Osteoblast (primary cell): ENCODE measurements around the gene LIMA1. TPM values are rescaled to one million over a fixed set of nuclear protein-coding genes. Genes with fewer than 3 reads are reported as not detected.
A peak's percentile ranks its signal among the peaks of the same experiment; 100 is the strongest.

Experiments used
- DNase-seq: peaks from one replicate; pipeline ENCODE4 v3.0.0; 2011; ENCODE audit warnings: low spot score, mixed read lengths; ENCODE audit not compliant: insufficient read length; ENCODE audit errors: missing footprints
- H2AFZ ChIP-seq: 2 replicates; pipeline ENCODE4 v1.6.0; 2011; ENCODE audit warnings: mild to moderate bottlenecking, low read length
- H3K27ac ChIP-seq: 2 replicates; pipeline ENCODE4 v1.5.1; 2011; ENCODE audit warnings: mild to moderate bottlenecking, low read depth, low read length, moderate library complexity
- H3K27me3 ChIP-seq: 2 replicates; pipeline ENCODE4 v1.6.0; 2012; ENCODE audit warnings: mild to moderate bottlenecking, control low read depth, inconsistent platforms, low read length, moderate library complexity; ENCODE audit not compliant: insufficient read depth
- H3K36me3 ChIP-seq: 2 replicates; pipeline ENCODE4 v1.5.1; 2011; ENCODE audit warnings: mild to moderate bottlenecking, low read length, control low read depth, moderate library complexity; ENCODE audit not compliant: insufficient read depth
- H3K4me1 ChIP-seq: 2 replicates; pipeline ENCODE4 v1.5.1; 2011; ENCODE audit warnings: mild to moderate bottlenecking, low read length, control low read depth, moderate library complexity; ENCODE audit not compliant: insufficient read depth
- H3K4me2 ChIP-seq: 2 replicates; pipeline ENCODE4 v1.6.0; 2011; ENCODE audit warnings: mild to moderate bottlenecking, low read length; ENCODE audit not compliant: insufficient read depth
- H3K4me3 ChIP-seq: fragments of 200-600 bp; sonication (generic); 3 replicates; pipeline ENCODE4 v1.5.1; 2012; ENCODE audit warnings: mild to moderate bottlenecking, low read length, inconsistent platforms; ENCODE audit not compliant: insufficient read depth
- H3K79me2 ChIP-seq: 2 replicates; pipeline ENCODE4 v1.6.0; 2012; ENCODE audit warnings: mild to moderate bottlenecking, low read length, control low read depth, inconsistent platforms; ENCODE audit not compliant: insufficient read depth
- H3K9me3 ChIP-seq: 2 replicates; pipeline ENCODE4 v1.5.1; 2011; ENCODE audit warnings: low read depth, low read length, control low read depth
- H4K20me1 ChIP-seq: 2 replicates; pipeline ENCODE4 v1.6.0; 2012; ENCODE audit warnings: mild to moderate bottlenecking, low read length, control low read depth; ENCODE audit not compliant: insufficient read depth
- total RNA-seq: library from RNA; depleted of rRNA; stranded (reverse); fragments of >200 nt; gene quantifications from 2 replicates; pipeline ENCODE4 v1.2.3, GENCODE V29; 2012
- TF ChIP-seq, protein P1 (sequence below): IDR thresholded peaks from 2 replicates; pipeline ENCODE4 v1.5.1; 2011; ENCODE audit warnings: mild to moderate bottlenecking, low read depth, low read length, moderate library complexity; ENCODE audit errors: extremely low read depth

LIMA1 gene
- total RNA-seq, 1 donor, result 433 TPM

DNA sequence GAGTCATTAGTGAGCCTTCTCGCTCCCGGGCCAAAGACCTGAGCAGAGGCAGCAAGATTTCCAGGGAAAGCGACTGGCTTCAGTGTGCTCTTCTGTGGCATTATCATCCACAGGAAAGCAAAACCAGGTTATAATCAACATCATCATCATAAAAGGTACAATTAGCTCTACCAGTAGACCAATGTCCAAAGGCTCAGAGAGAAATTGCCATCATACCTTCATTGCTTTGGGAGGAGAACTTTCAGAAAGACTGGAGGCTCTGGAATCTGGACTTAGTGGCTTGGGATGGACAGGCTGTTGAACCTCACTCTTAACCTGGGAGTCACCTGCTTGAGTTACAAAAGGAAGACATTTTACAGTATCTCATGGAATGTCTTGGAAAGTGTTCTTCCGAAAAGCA is 91.1 kb downstream of the LIMA1 start:
- H3K4me3 ChIP-seq, result no peak overlapping the region
- H3K36me3 ChIP-seq, result peaks cover 64% of the 10 kb centered on the region
- peaks cover 53% of the 10 kb centered on the region for H3K4me1 ChIP-seq
- H3K27ac ChIP-seq, result peak overlapping the region; percentile 77
- DNase-seq, result no peak
- no peak overlapping the region for H2AFZ ChIP-seq
- H3K9me3 ChIP-seq, result no peaks in the 10 kb centered on the region
- no peaks in the 10 kb centered on the region for H3K27me3 ChIP-seq
- H4K20me1 ChIP-seq, result no peaks in the 10 kb centered on the region
- TF ChIP-seq, protein P1, sequence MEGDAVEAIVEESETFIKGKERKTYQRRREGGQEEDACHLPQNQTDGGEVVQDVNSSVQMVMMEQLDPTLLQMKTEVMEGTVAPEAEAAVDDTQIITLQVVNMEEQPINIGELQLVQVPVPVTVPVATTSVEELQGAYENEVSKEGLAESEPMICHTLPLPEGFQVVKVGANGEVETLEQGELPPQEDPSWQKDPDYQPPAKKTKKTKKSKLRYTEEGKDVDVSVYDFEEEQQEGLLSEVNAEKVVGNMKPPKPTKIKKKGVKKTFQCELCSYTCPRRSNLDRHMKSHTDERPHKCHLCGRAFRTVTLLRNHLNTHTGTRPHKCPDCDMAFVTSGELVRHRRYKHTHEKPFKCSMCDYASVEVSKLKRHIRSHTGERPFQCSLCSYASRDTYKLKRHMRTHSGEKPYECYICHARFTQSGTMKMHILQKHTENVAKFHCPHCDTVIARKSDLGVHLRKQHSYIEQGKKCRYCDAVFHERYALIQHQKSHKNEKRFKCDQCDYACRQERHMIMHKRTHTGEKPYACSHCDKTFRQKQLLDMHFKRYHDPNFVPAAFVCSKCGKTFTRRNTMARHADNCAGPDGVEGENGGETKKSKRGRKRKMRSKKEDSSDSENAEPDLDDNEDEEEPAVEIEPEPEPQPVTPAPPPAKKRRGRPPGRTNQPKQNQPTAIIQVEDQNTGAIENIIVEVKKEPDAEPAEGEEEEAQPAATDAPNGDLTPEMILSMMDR, result no peak
- H3K4me2 ChIP-seq, result no peak overlapping the region
- peaks cover 36% of the 10 kb centered on the region for H3K79me2 ChIP-seq

DNA sequence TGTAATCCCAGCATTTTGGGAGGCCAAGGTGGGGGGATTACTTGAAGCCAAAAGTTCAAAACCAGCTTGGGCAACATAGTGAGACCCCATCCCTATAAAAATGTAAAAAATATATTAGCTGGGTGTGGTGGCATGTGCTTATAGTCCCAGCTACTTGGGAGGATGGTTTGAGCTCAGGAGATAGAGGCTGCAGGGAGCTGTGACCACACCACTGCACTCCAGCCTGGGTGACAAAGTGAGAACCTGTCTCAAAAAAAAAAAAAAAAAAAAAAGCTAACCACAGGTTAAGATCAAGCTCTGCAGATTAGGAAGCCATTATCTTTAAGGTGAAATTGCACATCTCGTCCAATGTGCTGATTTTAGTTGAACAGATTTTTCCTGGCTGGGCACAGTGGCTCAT is 92.5 kb downstream of the LIMA1 start:
- Histone ChIP-seq H3K79me2 (peaks cover 26% of the 10 kb centered on the region), H3K4me1 (peaks cover 53% of the 10 kb centered on the region), H3K4me2 (no peak overlapping the region), H4K20me1 (no peaks in the 10 kb centered on the region), H3K27me3 (no peaks in the 10 kb centered on the region), H3K9me3 (no peaks in the 10 kb centered on the region), H2AFZ (no peak overlapping the region), H3K36me3 (peaks cover 50% of the 10 kb centered on the region), H3K4me3 (no peak overlapping the region), H3K27ac (peak overlapping the region; percentile 4)
- DNase-seq, result no peak
- TF ChIP-seq, protein P1, result no peak

DNA sequence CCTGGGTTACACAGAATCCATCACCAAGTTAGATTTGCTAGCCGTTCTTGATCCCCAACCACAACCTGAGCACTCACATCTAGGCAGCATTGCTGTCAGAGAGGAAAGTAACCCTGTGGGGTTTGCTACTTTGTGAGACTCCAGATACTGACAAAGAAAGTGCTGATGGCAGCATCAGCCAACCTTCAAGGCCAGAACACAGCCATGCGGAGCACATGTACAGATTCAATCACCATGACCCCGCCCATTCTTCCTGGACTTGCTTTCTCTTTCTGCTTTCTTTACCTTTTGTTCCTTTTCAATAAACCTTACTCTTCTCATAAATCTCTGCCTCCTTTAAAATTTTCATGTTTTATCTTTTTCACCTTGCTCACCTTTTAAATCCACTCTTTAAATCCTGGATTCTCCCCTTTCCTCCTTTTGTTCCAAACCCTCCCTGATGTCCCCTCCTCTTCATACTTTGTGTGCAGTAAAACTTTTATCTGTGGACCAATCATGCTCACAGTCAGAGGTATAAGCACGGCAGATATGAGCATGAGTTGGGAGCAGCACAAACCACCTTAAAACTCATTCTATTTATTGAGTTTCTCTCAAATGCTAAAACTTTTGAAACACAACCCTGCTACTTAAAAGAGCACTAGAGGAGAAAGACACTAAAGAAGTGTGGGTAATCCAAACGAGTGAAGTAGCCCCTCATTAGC is 94.3 kb downstream of the LIMA1 start:
- Histone ChIP-seq H3K4me1 (peaks cover 66% of the 10 kb centered on the region), H3K4me2 (no peak overlapping the region), H2AFZ (no peak overlapping the region), H3K4me3 (no peak overlapping the region), H3K36me3 (peaks cover 50% of the 10 kb centered on the region), H3K79me2 (peaks cover 40% of the 10 kb centered on the region), H3K9me3 (no peaks in the 10 kb centered on the region), H4K20me1 (no peaks in the 10 kb centered on the region), H3K27me3 (no peaks in the 10 kb centered on the region), H3K27ac (peak overlapping the region; percentile 97)
- TF ChIP-seq, protein P1, result no peak
- DNase-seq, result no peak

DNA sequence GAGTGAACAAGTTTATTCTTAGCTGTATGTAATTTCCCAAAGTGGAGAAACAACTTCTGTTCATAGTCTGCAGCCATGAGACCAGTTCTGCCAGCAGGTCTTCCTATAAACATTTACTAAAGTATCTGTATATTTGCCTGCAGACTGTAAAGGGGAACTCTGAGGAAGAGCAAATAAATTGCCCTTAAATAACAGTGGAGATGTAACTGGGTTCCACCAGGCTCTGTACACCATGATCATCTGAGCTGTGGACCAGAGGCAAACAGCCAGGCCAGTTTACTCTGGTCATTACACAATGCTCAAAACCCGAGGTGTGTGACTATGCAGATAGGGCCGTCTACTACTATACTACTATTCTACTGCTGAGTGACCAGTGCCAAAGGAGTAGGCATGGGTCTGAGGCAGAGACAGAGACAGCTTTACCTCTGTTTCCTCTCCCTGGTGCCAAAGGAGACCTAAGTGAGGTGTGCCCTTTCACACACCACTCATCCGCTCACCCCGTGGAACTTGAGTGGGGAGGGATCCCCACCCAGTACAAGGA is 95.0 kb downstream of the LIMA1 start:
- peak overlapping the region; percentile 97 for H3K27ac ChIP-seq
- H4K20me1 ChIP-seq, result no peaks in the 10 kb centered on the region
- DNase-seq, result peak; percentile 69
- H3K9me3 ChIP-seq, result no peaks in the 10 kb centered on the region
- H3K79me2 ChIP-seq, result peaks cover 44% of the 10 kb centered on the region
- no peak overlapping the region for H2AFZ ChIP-seq
- no peak overlapping the region for H3K4me2 ChIP-seq
- H3K36me3 ChIP-seq, result peaks cover 57% of the 10 kb centered on the region
- H3K4me3 ChIP-seq, result no peak overlapping the region
- TF ChIP-seq, protein P1, result no peak
- H3K4me1 ChIP-seq, result peaks cover 70% of the 10 kb centered on the region
- no peaks in the 10 kb centered on the region for H3K27me3 ChIP-seq
